Measurements from ENCODE around the gene LAPTM5.
A peak's percentile ranks its signal among the peaks of the same experiment; 100 is the strongest.

LAPTM5 gene

DNA sequence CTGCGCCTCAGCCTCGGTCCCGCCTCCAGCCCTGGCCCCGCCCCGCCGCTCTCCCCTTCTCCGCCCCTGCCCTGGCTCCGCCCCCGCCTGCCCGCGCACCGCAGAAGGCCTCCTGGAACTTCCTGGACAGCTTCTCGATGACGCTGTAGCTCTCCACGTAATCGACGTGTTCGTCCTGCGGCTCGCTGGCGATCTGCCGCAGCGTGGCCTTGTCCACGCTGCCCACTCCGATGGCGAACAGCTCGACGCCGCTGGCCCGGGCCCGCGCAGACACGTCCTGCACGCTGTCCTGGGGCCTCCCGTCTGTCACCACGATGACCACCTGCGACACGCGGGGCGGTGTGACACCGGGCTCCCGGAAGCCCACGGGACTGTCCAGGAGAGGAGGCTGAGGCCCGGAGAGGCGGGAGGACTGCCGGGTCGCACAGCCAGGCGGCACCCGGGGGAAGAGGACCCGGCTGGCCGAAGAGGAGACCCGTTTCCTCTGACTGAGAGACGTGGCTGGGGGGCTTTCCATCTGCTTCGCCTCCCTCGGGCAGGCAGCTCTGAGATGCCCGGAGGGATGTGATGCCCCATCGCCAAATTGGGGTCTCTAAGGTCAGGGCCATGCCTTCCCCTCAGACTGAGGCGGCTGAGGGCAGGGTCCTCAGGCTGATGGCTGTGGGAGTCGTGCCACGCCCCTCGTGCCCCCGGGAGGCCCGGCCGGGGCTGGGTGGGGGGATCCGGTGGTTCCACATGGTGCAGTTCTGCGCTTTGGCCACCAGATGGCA, 38.8 kb downstream of the LAPTM5 start:
- DNase-seq (ENCODE audit: low read depth) = no peak
- TF ChIP-seq, protein P1, sequence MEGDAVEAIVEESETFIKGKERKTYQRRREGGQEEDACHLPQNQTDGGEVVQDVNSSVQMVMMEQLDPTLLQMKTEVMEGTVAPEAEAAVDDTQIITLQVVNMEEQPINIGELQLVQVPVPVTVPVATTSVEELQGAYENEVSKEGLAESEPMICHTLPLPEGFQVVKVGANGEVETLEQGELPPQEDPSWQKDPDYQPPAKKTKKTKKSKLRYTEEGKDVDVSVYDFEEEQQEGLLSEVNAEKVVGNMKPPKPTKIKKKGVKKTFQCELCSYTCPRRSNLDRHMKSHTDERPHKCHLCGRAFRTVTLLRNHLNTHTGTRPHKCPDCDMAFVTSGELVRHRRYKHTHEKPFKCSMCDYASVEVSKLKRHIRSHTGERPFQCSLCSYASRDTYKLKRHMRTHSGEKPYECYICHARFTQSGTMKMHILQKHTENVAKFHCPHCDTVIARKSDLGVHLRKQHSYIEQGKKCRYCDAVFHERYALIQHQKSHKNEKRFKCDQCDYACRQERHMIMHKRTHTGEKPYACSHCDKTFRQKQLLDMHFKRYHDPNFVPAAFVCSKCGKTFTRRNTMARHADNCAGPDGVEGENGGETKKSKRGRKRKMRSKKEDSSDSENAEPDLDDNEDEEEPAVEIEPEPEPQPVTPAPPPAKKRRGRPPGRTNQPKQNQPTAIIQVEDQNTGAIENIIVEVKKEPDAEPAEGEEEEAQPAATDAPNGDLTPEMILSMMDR (IDR thresholded peaks at IDR 0.05; ENCODE audit: insufficient read depth, low read depth, low read length, missing control alignments) = peak; percentile 89
- peak overlapping the region; percentile 69 for H3K4me3 ChIP-seq (ENCODE audit: low read depth, low read length)

DNA sequence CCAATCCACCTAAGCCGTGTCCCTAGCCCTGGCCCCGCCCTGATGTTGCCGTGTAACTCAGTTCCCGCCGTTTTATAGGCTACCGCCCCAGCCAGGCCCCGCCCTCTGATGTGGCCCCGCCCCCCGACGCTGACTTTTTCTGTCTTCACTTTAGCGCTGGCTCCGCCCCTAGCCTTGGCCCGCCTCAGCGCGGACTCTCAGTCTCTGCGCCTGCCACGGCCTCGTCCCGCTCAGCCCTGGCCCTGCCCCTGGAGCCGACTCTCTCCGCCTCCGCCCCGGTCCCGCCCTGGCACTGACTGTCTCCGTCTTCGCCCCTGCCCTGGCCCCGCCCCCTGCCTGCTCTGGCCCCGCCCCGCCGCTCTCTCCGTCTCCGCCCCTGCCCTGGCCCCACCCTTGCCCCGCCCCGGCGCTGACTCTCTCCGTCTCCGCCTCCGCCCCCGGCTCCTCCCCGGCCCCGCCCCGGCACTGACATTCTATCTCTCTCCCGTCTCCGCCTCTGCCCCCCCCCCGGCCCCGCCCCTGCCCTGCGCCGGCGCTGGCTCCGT, 39.4 kb downstream of the LAPTM5 start:
- peak; percentile 98 for DNase-seq (ENCODE audit: low read depth)
- TF ChIP-seq, protein P1 (IDR thresholded peaks at IDR 0.05; ENCODE audit: insufficient read depth, low read depth, low read length, missing control alignments) = no peak
- peak overlapping the region; percentile 46 for H3K4me3 ChIP-seq (ENCODE audit: low read depth, low read length)

DNA sequence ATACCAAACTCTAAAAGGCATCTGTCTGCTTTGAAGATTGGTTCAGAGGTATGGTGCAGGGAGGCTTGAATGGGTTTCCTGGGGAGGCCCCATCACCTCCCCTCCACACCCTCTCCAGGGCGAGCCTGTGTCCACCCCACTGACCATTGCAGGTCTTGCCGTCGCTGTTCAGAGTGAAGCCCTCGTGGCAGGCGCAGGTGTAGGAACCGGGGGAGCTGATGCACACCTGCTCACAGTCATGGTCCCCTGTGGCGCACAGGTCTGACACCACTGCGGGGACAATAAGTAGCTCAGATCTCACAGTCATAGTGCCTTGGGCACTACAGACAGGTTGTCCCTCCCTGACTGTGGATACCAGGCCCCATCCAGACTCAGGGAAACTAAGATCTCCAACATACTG, 40.9 kb downstream of the LAPTM5 start:
- no peak overlapping the region for H3K4me3 ChIP-seq (ENCODE audit: low read depth, low read length)
- DNase-seq (ENCODE audit: low read depth) = no peak
- TF ChIP-seq, protein P1 (IDR thresholded peaks at IDR 0.05; ENCODE audit: insufficient read depth, low read depth, low read length, missing control alignments) = no peak

DNA sequence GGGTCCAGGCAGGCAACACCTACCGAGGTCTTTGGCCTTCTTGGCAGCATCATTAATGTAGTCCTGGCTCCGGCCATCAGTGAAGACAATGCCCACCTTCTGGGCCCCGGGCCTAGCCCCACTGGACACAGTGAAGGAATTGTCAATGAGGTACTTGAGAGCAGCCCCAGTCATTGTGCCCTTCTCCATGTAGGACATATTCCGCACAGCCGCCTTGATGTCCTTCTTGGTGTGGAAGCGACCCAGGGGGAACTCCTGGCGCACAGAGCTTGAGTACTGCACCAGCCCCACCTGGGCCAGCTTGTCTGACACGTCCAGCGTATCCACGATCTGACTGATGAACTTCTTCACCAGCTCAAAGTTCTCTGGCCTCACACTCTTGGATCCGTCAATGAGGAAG, 41.7 kb downstream of the LAPTM5 start:
- no peak overlapping the region for H3K4me3 ChIP-seq (ENCODE audit: low read depth, low read length)
- TF ChIP-seq, protein P1 (IDR thresholded peaks at IDR 0.05; ENCODE audit: insufficient read depth, low read depth, low read length, missing control alignments) = no peak
- DNase-seq (ENCODE audit: low read depth) = no peak

DNA sequence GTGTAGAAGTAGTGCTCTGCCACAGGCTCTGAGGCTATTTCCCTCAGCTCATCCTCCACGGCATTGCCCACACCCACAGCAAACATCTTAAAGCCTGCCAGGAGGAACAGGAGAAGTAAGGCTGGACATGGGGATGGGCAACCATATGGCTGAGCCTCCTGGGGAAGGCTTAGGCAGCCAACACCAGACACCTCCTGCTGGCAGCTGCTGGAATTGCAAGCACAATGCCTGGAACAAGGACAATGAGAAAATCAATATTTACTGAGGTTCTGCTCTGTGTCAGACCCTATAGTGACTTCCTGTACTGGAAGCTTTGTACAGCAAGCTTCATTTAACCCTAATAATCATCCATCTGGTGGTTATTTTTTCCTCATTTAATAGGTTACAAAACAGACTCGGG, 42.4 kb downstream of the LAPTM5 start:
- TF ChIP-seq, protein P1 (IDR thresholded peaks at IDR 0.05; ENCODE audit: insufficient read depth, low read depth, low read length, missing control alignments) = peak; percentile 52
- no peak overlapping the region for H3K4me3 ChIP-seq (ENCODE audit: low read depth, low read length)
- peak; percentile 47 for DNase-seq (ENCODE audit: low read depth)

DNA sequence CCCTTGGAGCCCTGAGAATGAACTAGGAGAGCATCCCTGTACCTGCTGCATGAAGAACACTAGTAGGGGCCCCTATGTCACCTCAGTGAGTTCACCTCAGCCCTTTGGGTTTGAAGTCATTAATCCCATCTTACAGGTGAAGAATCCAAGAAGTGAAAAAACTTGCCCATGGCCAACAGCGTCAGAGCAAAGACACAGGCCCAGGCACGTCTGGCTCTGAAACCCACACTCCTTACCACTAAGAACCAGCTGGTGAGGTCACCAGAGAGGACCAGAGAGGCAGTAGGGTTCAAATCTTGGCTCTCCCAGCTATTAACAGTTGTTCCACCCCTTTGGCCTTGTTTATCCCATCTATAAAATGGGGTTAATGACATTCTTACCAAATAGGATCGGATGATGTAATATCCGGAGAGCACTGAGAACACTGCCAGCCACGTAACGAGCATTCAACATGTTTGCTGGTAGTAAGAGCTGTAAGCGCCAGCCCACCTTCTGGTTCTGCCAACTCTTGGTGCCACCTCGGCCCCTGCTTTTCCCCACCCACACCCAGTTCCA, 43.0 kb downstream of the LAPTM5 start:
- H3K4me3 ChIP-seq (ENCODE audit: low read depth, low read length) = no peak overlapping the region
- DNase-seq (ENCODE audit: low read depth) = no peak
- TF ChIP-seq, protein P1 (IDR thresholded peaks at IDR 0.05; ENCODE audit: insufficient read depth, low read depth, low read length, missing control alignments) = no peak

All from GM12865 (cell line).